GM18499 (cell line): ENCODE measurements around the gene C1orf105.

ENCODE experiments used
- ATAC-seq: cut with Tn5 transposase; IDR thresholded peaks from one replicate; pipeline ENCODE4 v1.9.1; 2021; ENCODE audit warnings: moderate number of reproducible peaks; ENCODE audit not compliant: insufficient read depth, unreplicated experiment

C1orf105 gene

GRCh38 chr1:172394811-172395210 is 25.7 kb upstream of the C1orf105 start:
- ATAC-seq = no peak

- ATAC-seq = no peak
Measured at GRCh38 chr1:172395576-172395975, 24.9 kb upstream of the C1orf105 start.

GRCh38 chr1:172397221-172397620 is 23.3 kb upstream of the C1orf105 start:
- no peak for ATAC-seq

- ATAC-seq = no peak
Measured at GRCh38 chr1:172397633-172398032, 22.9 kb upstream of the C1orf105 start.

GRCh38 chr1:172398193-172398592 is 22.3 kb upstream of the C1orf105 start:
- ATAC-seq = no peak

- ATAC-seq = no peak
Measured at GRCh38 chr1:172398970-172399755, 21.3 kb upstream of the C1orf105 start.

GRCh38 chr1:172399756-172400721 is 20.4 kb upstream of the C1orf105 start:
- ATAC-seq = no peak

GRCh38 chr1:172400722-172401105 is 19.8 kb upstream of the C1orf105 start:
- ATAC-seq = no peak

- no peak for ATAC-seq
Measured at GRCh38 chr1:172401477-172401876, 19.0 kb upstream of the C1orf105 start.

- ATAC-seq = no peak
Measured at GRCh38 chr1:172401892-172402291, 18.6 kb upstream of the C1orf105 start.

GRCh38 chr1:172402878-172403569 is 17.5 kb upstream of the C1orf105 start:
- ATAC-seq = no peak

GRCh38 chr1:172404121-172404520 is 16.4 kb upstream of the C1orf105 start:
- ATAC-seq = no peak

- ATAC-seq = no peak
Measured at GRCh38 chr1:172405912-172406311, 14.6 kb upstream of the C1orf105 start.

- no peak for ATAC-seq
Measured at GRCh38 chr1:172406968-172407367, 13.5 kb upstream of the C1orf105 start.

- ATAC-seq = no peak
Measured at GRCh38 chr1:172408958-172409357, 11.5 kb upstream of the C1orf105 start.

- no peak for ATAC-seq
Measured at GRCh38 chr1:172410027-172410426, 10.5 kb upstream of the C1orf105 start.

GRCh38 chr1:172411791-172412338 is 8.6 kb upstream of the C1orf105 start:
- ATAC-seq = no peak

- ATAC-seq = no peak
Measured at GRCh38 chr1:172414331-172414730, 6.2 kb upstream of the C1orf105 start.

GRCh38 chr1:172416496-172417035 is 3.9 kb upstream of the C1orf105 start:
- no peak for ATAC-seq

GRCh38 chr1:172417557-172417956 is 2.9 kb upstream of the C1orf105 start:
- ATAC-seq = no peak
